Kasumi-1 (cell line): Measurements from ENCODE around the gene TMEM234.
A peak's percentile ranks its signal among the peaks of the same experiment; 100 is the strongest.
"Not testable (repeated sequence)": the region's sequence is repeated elsewhere in the genome, so short reads cannot be mapped to it uniquely, and the experiment has no call there.

Source experiments
- DNase-seq, 2 experiments: peaks; one replicate each; lab custom pipeline; 2025; lab: John Stamatoyannopoulos, UW

The TMEM234 gene

GRCh38 chr1:32221980-32222755, at the start of gene TMEM234, which contains the start of gene EIF3I:
Gene TMEM234, minus strand, starts transcription at chr1:32222353. Its CDS starts 31 bp downstream, at chr1:32222322.
Gene EIF3I, plus strand, starts transcription at chr1:32222407. Its CDS starts 35 bp downstream, at chr1:32222442.
- peak; percentile 91 for DNase-seq

DNA sequence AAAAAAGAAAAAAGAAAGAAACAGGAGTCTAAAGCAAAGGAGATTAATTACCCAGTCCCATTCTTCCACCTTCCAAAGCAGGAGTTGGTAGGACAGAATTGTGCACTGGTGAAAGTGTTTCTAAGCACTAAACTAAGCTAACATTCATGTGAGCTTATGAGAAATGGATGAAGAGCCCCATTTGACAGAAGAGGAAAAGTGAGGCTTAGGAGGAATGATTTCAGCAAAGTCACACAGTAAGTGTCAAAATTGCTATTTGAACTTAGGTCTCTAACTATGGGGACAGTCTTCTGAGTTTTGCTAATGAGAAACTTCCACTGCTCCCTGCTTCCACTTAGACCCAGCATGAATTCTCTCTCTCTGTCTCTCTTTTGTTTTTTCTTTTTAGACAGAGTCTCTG, 47.6 kb upstream of the TMEM234 start:
- no peak for DNase-seq

- no peak for DNase-seq
Observed at GRCh38 chr1:32266921-32267591, 44.9 kb upstream of the TMEM234 start.

DNA sequence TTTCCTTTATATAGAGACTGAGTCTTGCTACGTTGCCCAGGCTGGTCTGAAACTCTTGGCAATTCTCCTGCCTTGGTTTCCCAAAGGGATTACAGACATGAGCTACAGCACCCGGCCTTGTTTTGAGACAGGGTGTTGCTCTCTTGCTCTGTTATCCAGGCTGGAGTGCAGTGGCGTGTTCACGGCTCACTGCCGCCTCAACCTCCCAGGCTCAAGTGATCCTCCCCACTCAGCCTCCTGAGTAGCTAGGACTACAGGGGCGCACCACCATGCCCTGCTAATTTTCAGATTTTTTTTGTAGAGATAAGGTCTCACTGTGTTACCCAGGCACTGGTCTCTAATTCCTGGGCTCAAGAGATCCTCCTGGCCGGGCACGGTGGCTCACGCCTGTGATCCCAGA, 43.7 kb upstream of the TMEM234 start:
- DNase-seq, result no peak

DNA sequence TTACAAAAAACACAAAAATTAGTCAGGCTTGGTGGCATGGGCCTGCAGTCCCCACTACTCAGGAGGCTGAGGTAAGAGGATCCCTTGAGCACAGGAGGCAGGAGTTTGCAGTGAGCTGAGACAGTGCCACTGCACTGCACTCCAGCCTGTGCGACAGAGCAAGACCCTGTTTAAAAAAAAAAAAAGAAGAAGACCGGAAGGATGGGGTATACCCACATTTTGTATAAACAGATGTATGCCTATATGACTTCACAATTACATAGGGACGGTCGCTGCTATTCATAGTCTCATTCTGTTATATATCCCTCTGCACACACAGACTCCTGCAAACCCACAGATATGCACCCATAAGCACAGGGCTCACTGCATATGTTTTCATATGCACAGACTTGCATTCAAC, 41.6 kb upstream of the TMEM234 start:
- DNase-seq, result no peak

DNA sequence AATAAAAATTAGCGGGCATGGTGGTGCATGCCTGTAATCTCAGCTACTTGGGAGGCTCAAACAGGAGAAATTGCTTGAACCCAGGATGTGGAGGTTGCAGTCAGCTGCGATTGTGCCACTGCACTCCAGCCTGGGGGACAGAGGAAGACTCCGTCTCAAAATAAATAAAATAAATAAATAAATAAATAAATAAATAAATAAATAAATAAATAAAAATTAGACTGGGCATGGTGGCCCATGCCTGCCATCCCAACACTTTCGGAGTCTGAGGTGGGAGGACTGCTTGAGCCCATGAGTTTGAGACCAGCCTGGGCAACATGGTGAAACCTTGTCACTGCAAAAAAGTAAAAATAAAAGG, 41.1 kb upstream of the TMEM234 start:
- not testable (repeated sequence) for DNase-seq

GRCh38 chr1:32257227-32257508, 35.0 kb upstream of the TMEM234 start:
- no peak for DNase-seq

GRCh38 chr1:32256473-32257226, 34.5 kb upstream of the TMEM234 start:
- DNase-seq, result no peak

GRCh38 chr1:32255072-32256071, 33.2 kb upstream of the TMEM234 start:
- DNase-seq, result no peak

GRCh38 chr1:32250893-32251716, 29.0 kb upstream of the TMEM234 start, which contains the start of gene LCK:
Gene LCK, plus strand, starts transcription at chr1:32251265. Its CDS starts 23,065 bp downstream, at chr1:32274330.
- DNase-seq, result no peak

- peak; percentile 60 to 71 for DNase-seq
Observed at GRCh38 chr1:32249831-32250525, 27.8 kb upstream of the TMEM234 start.

DNA sequence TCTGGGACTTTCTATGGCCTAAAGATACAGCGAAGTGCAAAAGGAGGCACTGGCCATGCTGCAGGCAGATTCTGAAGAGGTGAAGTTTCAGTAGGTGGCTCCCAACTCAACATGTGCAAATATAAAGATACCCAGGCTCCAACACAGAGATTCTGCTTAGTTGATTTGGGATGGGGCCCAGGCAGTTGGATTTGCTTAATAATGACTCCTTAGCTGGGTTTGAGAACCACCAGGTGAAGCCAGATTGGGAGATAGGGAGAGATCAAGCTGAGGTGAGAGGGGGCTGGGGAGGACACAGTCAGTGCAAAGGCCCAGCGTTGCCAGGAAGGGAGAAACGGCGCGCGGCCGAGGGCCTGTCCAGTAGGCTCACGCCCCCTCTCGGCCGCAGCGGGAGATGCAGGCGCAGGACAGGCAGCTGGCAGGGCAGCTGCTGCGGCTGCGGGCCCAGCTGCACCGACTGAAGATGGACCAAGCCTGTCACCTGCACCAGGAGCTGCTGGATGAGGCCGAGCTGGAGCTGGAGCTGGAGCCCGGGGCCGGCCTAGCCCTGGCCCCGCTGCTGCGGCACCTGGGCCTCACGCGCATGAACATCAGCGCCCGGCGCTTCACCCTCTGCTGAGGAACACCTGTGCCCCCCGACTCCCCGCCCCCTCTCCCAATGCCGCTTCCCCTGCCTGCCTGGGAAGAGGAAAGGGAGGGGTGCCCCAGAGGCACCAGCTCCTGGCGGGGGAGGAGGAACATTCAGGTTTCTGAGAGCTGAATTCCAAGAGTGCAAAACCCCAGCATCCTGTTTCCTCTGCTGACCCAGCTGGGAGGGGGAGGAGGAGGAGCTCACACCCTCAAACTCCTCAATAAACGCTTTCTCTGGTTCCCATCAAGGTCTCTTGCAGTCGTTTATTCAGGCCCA, 26.1 kb upstream of the TMEM234 start:
- peak; percentile 54 to 61 for DNase-seq

- DNase-seq, result no peak
Observed at GRCh38 chr1:32247452-32247851, 25.3 kb upstream of the TMEM234 start.

DNA sequence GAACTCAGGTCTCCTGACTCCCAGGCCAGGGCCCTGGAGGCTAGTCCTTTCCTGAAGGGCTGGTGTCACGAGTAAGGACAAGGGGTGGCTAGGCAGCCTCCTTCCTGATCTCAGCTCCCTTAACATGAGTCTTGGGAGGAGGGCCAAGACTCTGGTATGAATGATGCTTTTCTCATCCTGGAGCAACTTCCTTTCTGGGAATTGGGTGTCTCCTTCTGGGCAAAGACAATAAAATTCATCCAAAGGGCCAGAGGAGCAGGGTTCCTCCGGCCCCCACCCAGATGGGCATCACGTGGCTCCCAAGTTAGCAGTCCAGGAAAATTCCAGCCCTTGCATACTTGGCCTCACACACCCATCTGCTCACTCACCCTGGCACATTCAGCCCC, 24.7 kb upstream of the TMEM234 start, which contains the start of gene FAM167B:
Gene FAM167B (plus strand): TSS at position 335 of the 386 bp plus-strand sequence. CDS start 200 bp downstream, outside the sequence.
- no peak for DNase-seq

- peak; percentile 58 to 61 for DNase-seq
Observed at GRCh38 chr1:32242341-32242851, 20.2 kb upstream of the TMEM234 start.

DNA sequence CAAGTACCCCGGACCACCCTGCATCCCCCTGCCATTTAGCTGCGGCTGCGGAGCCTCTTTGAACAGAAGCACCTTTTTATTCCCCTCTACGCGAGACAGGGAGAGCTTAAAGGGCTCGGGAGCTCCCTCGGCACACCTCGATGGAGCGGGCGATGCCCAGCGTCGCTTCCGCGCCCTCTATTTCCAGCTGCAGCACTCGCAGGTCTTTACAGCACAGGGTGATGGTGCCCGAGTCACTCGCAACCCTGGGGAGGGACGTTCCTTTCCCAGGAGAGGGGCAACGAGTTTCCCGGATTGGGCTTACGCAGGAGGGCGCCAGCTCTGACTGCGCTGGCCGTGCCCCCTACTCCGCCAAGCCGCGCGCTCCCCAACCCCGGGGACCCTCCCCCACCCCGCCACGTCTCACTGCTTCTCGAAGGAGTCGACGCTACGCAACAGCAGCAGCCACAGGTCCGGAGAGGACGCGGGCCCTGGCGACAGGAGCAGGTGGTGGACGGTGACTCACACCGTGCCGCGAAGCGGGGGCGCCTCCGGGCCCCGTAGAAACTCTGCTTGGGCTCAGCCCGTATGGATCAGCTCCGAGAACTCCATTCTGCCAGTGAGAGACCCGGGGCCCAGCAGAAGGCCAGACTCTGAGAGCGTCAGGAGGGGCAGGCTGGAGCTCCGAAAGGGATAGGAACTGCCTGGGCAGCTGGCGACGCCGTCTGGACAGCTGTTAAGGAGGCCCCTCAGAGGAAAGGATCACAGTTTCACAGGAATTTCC, 19.0 kb upstream of the TMEM234 start:
- DNase-seq, result peak in 1 of 2 experiments; percentile 33

GRCh38 chr1:32240140-32240951, 18.2 kb upstream of the TMEM234 start:
- DNase-seq, result peak; percentile 51 to 68
